Prostate gland (tissue), 2 donors: ENCODE data around the gene LRRC4C.

Source experiments
- CTCF ChIP-seq, 4 experiments: fragments of 200-600 bp in 2 of 4; fragments of 450-650 bp in 2 of 4; sonication (generic) in 2 of 4; IDR thresholded peaks; 1 replicate in 3 of 4; 2 replicates in 1 of 4; pipeline ENCODE4 v1.5.1; 2016 to 2019; ENCODE audit warnings: antibody characterized with exemption in 4 of 4, mild to moderate bottlenecking in 2 of 4, moderate library complexity in 2 of 4
- POLR2A ChIP-seq: fragments of 450-650 bp; IDR thresholded peaks from one replicate; pipeline ENCODE4 v1.6.1; 2016; ENCODE audit warnings: antibody characterized with exemption, mild to moderate bottlenecking
- POLR2AphosphoS5 ChIP-seq: sonication (generic); formaldehyde crosslinking; IDR thresholded peaks from one replicate; pipeline ENCODE4 v1.6.1; 2017; ENCODE audit warnings: antibody characterized with exemption

DNA sequence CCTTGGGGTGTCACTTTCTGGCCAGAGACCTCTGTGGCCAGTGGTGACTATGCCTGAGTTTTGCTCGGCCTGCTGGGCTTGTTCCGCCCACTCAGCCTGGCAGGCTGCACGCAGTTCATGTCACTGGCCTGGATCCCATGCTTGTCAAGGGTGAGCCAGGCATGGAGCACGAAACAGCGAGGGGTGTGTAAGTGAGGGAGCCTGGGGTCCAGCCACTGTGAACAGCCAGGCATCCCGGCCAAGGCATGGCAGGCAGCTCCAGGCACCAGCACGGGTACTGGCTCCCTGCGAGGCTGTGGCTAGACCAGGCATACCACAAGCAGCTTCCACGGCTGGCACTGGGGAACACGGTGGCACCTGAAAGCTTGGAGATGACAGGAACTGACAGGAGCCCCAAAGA lies 214.3 kb downstream of the LRRC4C start:
- no peak for TF ChIP-seq CTCF (IDR thresholded peaks at IDR 0.05)
- TF ChIP-seq POLR2AphosphoS5: no peak
- TF ChIP-seq POLR2A: no peak
